DMS114 treated with DMSO at 0.1 percent for 48 hours (cell line): ENCODE measurements around the gene C1QTNF7.

Experiments used
- DNase-seq: peaks from one replicate; lab custom pipeline; 2025; ENCODE audit not compliant: unreplicated experiment; lab: John Stamatoyannopoulos, UW

Gene C1QTNF7, protein sequence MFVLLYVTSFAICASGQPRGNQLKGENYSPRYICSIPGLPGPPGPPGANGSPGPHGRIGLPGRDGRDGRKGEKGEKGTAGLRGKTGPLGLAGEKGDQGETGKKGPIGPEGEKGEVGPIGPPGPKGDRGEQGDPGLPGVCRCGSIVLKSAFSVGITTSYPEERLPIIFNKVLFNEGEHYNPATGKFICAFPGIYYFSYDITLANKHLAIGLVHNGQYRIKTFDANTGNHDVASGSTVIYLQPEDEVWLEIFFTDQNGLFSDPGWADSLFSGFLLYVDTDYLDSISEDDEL

DNA sequence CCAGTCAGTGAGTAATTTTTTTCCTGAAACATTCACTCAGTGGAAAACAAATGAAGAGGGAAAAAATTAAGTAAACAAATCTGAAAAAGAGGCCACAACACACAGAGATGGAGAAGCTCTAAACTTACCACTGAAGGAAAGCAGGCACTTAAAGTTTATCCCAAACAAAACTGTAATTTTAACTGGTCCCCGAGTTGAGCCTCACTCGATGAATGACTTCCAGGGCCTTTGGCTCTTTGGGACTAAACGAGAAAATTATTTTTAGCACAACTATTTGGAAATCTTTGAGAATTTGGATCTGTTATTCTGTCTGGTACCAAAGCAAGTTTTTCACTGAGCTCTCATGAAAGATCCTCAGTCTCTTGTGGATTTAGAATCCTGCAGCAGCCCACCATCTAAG is at the start of gene C1QTNF7:
C1QTNF7 (plus strand) TSS at position 333 of the 400 bp plus-strand sequence. CDS start 7,711 bp downstream, outside the sequence.
- no peak for DNase-seq

DNA sequence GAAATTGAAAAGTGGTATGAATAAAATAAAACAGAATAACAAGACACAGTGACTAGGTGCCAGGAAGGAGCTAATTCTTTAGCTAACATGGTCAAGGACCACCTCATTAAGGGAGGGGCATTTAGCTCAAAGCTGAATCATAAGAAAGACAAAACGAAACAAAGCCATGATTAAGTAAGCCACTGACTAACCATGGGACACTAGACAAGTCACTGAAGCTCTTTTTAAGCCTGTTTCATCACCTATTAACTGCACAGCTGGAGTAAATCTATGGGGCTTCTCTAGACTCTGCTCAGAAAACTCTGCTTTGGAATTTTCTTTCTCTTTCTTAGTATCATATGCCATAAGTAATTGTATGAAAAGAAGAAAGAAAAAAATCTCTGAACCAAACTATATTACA is 49.8 kb upstream of the C1QTNF7 start:
- no peak for DNase-seq

DNA sequence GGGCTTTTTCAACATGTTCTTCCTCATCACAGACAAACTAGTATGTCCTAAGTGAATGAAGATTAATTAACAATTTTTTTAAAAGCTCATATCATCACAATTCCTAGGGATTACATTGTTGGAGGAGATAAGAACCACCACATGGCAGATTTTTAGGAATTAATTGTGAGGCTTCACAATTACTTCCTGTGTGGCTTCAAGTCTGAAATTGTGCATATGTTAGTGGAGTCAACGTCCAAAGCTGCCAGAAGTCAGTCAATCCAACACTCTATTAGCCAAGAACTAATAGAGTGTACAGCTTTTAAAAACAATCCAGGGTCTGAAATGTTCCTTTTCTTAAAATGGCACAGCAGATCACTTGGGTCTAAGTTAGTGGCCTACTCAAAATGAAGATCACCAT is 49.3 kb upstream of the C1QTNF7 start:
- DNase-seq: no peak

DNA sequence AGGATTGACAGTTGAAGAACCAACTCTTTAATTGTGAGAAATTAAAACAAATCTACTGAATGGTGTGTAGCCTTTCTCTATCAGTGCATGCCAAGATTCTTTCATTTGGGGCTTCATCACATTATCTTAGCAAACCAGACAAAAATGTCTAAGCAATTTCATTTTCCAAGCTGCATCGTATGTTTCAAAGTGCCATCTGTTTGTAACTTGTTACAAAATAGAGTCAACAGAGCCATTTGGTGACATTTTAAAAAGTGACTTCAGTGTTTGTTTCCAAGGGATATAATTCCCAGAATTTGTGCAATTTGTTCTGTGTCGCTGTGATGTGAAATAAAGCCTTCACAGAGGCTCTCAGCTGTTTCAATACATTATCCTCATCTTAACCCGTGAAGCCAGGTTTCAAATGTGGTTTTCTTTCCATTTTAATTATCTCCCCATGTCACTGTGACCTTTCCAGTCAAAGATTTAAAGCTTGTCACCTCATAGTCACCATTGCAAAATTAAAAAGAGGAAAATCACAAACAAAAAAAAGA is 46.0 kb upstream of the C1QTNF7 start:
- no peak for DNase-seq

DNA sequence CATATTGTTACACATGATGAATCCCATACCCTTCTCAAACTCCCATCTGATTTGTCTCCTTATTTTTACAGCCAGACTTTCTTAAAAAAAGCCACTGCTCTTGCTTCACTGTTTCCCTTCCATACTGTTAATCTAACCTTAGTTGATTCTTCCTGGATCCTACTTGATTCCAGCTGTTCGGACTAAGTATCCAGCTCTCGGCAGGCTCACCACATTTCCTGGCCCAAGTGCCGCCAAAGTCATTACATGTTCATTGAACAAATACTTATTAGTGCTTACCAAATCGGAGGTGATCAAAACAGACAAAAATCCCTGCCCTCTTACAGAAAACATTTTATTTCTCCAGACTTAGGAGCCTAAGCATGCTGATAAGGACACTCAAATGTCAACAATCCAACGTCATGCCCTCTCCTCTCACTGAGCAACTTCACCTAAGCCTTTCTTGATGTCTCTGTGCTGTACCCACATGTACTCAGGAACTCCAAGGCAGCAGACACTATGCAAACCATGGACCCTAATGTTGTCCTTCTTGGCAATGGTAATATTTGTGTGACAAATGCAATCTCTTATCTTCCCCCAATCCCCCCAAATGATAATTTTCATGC is 45.1 kb upstream of the C1QTNF7 start:
- no peak for DNase-seq

DNA sequence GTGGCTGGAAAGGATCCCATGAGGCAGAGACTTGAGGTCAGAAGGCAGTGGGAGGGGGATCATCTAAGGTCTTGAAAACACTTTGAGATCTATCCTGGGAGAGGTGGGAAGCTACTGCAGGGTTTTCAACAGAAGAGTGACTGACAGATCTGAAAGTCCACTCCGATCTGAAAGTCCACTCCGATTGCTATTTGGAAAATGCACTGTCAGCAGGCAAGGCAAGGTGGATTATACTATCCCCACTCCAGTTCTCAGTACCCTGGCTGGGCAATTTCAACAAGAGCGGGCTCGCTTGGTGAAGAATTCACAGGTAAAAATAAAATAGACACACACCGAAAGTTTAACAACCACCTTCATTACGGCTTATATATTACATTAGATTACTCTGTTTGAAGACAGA is 42.3 kb upstream of the C1QTNF7 start:
- DNase-seq: no peak

DNA sequence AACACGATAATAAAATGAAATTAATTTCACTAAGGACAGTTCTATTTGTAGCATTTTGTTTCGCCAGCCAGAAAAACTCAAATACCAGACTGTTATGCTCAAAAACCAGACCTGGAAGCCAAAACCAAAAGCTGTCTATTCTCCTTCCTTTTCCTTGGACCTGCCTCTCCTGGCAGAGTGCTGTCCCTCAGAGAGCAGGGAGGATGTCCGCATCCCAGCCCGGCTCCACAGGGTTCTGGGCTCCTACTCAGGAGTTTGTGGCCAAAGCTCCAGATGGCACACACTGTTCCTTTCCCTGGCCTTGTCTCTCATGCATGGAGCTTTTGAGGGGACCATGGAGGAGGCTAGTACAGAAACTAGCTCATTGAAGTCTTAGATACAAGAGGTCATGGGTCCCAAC is 41.9 kb upstream of the C1QTNF7 start:
- no peak for DNase-seq

DNA sequence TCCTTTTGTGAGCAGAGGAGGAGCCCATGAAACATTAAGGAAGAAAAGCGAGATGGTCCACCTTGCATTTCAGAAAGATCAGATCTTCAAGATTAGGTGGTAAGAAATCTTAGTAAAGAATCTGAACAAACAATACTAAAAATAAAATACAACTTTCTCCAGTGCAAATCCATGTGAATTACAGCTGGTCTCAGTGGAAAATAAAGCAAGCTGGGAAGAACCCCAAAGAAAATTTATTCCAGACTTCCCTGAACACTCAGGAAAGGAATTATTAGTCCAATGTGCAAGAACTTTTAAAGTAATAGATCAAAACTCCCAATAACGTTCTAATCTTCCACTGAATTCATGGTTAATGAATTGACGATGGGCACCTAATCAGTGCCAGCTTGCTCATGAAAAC is 37.3 kb upstream of the C1QTNF7 start:
- no peak for DNase-seq

DNA sequence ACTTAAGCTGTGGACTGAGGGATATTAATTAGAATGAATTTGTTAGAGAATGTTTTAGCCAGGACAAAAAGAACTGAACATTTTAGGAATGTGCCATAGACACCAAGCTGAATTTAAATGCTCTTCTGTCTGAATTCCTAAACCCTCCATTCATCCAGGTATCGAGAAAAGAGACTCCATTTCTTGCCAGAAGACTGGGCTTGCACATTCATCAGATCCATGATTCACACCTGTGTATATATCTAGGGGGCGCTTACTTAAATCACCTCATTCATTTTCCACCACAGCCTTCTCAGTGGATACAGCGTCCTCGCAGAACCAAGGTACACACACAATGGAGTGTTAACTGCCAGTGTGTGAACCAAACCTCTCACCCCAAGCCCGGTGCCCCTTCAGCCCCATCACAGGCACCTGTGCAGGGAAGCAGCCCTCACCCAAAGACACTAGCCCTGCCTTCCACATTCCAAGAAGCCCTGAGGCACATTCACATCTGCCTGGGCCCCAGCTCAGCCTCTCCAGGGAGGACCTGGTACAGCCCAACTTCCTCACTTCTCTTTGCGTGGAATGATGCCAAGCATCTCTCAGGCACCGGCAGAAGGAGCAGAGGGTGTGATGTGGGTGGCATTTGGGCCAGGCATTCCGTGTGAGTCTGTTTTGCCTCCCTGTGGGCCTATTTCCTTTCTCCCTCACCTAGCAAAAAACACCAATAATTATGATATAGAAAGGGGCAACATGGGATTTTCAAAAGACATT is 35.6 kb upstream of the C1QTNF7 start:
- no peak for DNase-seq

DNA sequence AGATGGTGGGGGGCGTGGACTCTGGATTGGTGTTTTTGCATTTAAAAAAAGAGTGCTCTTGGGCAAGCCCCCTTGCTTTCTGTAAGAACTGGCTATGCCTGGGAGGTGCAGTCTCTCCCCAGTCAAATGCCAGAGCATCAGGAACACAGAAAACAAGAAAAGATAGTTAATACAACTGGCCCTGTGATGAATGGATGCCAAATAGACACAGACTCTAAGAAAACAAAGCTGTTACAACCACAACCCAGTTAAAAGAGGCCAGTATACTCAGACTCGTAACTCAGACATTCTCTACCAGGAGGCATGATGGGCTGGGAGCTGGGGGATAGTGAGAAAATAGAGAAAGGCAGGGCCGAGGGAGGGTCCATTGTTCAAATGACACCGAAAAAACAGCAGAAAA is 32.5 kb upstream of the C1QTNF7 start:
- DNase-seq: no peak

DNA sequence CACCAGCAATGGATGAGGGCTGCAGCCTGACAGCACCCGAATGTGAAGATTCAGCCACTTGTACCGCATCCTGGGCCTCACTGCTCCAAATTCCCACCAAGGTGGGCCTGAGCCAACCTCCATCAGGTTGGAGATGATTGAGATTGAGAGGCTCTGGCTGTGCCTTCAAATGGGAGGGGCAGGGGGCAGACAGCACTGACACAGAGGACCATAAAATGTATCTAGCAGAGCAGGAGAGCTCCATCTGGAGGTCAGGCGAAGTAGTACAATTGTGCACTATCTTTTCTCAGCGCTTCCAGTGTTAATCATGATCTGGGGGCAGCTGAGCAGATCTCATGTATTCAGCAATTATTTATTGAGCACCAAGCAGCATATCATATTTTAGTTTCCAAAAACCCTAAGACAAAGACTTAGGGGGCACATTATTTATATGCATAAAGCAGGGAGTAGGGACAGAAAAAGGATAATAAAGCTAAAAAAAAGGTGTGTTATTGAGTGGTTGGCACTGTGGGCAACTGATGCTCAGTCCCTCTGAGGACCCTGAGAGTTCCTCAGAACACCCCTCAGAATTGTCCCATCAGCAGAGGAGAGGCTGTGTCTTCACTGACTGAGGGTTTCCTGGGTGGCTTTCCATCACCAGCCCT is 31.6 kb upstream of the C1QTNF7 start:
- DNase-seq: no peak

DNA sequence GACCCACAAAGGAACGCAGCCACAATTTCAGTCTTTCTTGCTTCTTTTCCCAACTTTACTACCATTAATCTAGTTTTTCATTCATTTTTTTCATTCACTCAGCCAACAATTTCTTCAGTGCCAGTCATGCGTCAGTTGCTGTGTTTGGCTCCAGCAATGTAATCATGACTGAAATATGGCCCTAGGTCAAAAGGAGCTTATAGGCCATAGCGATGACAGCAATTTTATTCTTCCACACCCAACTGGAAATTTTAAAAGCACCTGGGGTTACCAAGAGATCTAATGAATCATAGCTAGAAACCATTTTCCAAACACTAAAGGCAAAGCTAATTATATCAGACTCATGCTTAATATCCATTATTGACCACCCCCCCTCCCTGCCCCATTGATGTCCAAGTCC is 29.8 kb upstream of the C1QTNF7 start:
- DNase-seq: no peak

DNA sequence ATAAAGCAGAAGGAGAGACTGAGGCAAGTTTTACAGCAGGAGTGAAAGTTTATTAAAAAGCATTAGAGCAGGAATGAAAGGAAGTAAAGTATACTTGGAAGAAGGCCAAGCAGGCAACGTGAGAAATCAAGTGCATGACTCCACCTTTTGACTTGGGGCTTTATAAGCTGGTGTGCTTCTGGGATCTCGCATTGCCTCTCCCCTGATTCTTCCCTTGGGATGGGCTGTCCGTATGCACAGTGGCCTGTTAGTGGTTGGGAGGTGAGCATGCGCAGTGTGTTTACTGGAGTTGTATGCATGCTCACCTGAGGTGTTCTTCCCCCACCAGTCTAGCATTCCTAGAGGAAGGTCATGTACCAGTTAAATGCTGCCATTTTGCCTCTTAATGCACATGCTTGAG is 29.1 kb upstream of the C1QTNF7 start:
- no peak for DNase-seq

DNA sequence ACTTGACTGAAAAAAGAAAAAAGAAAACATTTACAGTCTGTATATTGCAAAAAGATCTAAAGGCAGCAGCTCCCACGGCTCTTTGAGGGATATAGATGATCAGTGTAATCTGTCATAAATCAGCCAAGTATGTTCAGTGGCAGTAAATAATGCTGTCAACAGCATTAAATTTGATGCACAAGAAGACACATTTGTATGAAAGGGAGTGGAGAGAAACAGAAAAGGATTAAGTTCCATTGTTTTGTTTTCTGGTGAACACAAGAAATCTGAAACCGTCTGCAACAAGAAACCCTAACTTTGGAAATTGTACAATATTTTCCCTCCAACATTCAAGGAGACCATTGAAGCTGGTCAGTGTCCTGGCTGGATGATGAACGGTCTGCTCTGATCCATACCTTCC is 27.6 kb upstream of the C1QTNF7 start:
- no peak for DNase-seq

DNA sequence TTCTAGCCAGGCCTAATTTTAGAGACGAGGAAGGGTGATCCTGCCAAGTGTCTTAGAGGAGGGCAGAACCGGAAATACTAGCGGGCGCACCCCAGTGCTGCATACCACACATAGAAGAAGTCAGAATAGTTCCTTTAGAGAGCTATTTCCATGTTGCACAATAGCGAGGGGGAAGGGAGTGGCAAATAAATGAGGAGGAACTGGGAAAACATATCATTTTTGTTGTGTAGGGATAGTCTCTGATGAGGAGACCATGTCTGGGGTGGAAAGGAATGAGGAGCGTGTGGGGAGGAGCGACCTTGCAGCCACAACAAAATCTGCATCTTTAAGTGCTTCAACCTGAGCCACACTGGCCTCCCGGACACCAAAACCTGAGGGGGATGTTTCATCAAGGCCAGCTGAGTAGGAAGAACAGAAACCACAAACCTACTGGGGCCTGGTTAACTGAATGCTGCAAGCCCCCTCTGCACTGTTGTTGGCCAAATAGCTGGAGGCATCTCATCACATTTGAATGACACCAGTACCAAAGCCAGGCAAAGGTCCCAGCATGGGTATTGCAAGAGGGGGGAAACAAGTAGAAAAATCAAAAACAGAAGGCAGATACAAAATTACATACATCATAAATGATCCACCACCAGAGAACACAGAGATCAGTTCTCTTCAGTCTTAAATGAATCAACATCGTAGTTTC is 26.7 kb upstream of the C1QTNF7 start:
- no peak for DNase-seq

DNA sequence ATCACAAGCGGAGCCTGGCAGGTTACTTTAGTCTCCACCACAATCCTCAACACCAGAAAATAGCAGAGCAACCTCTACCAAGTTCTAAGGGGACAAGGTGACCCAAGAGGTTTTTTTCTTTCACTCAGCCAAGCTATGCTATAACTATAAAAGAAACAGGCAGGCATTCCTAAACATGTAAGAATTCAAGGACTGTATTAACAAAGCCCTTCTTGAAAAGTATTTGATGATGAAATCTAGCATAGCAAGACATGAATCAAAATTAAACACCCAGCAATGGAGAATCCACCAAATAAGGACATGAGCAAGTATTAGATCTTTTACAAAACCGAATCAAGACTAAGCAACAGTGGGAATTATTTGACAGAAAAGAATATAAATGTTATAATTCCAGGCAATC is 25.7 kb upstream of the C1QTNF7 start:
- no peak for DNase-seq

DNA sequence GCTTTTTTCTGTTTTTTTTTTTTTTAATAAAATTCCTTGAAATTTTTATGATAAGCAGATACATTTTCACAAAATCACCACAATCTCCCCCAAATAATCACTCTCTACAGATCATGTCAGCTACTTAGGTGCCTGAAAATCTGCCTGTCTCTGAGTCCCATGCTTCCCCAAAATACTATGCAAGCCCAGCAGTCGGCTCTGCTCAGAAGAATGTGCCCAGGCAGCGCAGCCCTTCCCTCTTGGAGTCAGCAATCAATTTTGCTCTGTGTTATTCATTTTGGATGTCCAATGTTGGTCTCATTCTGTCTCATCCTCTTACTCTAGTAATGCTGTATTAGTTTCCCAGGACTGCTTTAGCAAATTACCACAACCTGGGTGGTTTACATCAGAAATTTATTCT is 24.9 kb upstream of the C1QTNF7 start:
- DNase-seq: no peak

DNA sequence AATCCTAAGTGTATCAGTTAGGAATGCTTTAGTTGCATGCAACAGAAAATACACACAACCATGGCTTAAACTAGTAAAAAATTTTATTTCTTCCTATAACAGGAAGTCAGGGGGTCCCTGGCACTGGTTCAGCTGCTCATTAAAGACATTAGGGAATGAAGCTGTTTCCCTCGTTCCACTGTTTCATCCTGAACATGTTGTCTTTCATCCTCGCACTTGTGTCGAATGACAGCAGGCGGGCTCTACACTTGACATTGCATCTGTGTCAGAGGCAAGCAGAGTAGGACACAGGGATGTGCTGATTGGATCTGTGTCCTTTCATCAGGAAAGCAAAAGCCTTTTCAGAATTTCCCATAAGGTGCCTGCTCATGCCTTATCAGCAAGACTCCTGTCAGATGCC is 22.8 kb upstream of the C1QTNF7 start:
- DNase-seq: no peak

DNA sequence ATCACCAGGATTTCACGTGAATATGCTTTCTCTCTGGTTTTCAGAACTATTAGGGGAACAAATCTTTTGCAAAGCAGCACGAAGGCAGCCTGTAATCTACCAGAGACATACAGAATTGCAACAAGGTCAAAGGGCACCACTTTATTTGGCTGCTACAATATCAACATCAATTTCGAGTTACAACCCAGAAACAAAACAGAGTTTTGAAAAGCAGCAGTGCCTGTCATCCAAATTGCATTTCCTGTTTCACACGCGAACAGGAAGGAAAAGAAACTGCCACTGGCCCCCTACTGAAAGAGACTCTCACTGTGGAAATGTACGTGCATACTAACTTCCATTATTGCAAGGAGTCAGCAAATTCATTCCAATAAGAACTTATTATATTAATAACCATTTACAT is 17.1 kb upstream of the C1QTNF7 start:
- no peak for DNase-seq

DNA sequence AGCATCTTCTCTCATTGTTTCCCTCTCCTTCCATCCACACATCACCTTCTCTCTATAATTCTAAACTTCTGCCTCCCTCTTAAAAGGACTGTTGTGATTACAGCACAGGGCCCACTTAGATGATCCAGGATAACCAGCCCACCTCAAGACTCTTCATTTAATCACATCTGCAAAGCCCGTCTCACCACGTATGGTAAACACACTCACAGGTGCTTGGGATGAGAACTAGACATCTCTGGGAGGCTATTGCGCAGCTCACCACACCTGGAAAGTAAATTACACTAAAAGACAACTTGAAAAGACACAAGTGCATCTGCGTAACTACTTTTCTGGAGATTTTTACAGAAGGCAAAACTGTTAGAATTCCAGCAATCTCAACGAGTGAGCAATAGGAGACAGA is 15.4 kb upstream of the C1QTNF7 start:
- no peak for DNase-seq

DNA sequence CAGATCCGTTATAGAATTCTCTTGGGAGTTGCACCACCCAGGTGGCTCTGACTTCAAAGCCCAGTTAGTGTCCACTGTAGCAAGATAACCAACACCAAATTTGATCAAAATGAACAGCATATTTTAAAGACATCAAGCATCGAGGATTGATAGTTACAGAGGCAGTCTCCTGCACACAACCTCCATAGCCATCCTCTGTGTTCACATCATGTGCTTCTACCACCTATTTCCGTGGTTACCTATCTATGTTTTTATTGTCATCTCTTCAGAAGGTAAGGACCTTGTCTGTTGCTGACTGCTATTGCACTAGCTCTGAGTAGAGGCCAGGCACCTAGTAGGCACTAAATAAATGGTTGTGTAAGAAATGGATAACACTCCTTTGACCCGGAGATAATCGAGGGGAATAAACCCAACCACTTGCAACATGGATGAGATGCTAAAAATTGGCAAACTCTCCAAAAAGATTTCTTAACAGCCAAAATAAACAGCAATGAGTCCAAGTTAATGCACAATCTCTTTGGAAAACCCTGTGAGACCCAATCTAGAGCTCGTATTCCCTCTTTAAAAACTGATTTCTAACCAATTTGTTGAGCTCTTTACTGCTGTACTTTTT is 14.7 kb upstream of the C1QTNF7 start:
- DNase-seq: no peak
